GM12878 (cell line): Measurements from ENCODE around the gene PELI2. TPM values are rescaled to one million over a fixed set of nuclear protein-coding genes. Genes with fewer than 3 reads are reported as not detected.

Source experiments
- ATAC-seq: fragments of 200-7000 bp; cut with Tn5 transposase; 3 replicates; pipeline ENCODE4 v1.9.1; 2020; ENCODE audit warnings: mild to moderate bottlenecking, moderate library complexity
- BruUV-seq: library from RNA; stranded (reverse); fragments of 400-500 nt; replicated peaks from 2 replicates; lab custom pipeline; 2021; lab: Mats Ljungman, UMichigan
- CTCF ChIA-PET: fragments of 300-600 bp; sonication (Branson Sonifier 250); formaldehyde crosslinking; extraction: SDS; loops from one replicate; lab custom pipeline; 2021; ENCODE audit warnings: inconsistent platforms; lab: Yijun Ruan, JAX
- POLR2A ChIA-PET: fragments of 350-600 bp; formaldehyde crosslinking; extraction: SDS; loops from one replicate; lab custom pipeline; 2021; ENCODE audit warnings: inconsistent platforms; lab: Charles Lee
- RAD21 ChIA-PET: fragments of 300-600 bp; sonication (Branson Sonifier 250); formaldehyde crosslinking; loops from one replicate; lab custom pipeline; 2023; ENCODE audit warnings: antibody characterized with exemption; ENCODE audit not compliant: unreplicated experiment; lab: Charles Lee
- SMC1A ChIA-PET: fragments of 300-600 bp; sonication (Branson Sonifier 250); formaldehyde crosslinking; loops from one replicate; lab custom pipeline; 2023; ENCODE audit not compliant: unreplicated experiment, uncharacterized antibody; lab: Charles Lee
- DNase-seq: peaks from one replicate; pipeline ENCODE4 v3.0.0-alpha.2; 2011; ENCODE audit warnings: low read depth, low spot score
- FAIRE-seq: peaks from 3 replicates; lab custom pipeline; 2011; peaks lifted over from hg19 to GRCh38; lab: Jason Lieb, UNC
- H2AFZ ChIP-seq: 2 replicates; pipeline ENCODE4 v1.6.0; 2011; ENCODE audit warnings: low read depth, low read length, control low read depth; ENCODE audit not compliant: control insufficient read depth
- H3K27ac ChIP-seq: 2 replicates; pipeline ENCODE4 v1.5.1; 2011; ENCODE audit warnings: control low read depth; ENCODE audit not compliant: control insufficient read depth, insufficient read depth
- H3K27me3 ChIP-seq, 2 experiments: replicated peaks in 1 of 2; 2 replicates each; pipeline versions ENCODE4 v1.6.0 to v1.6.1; 2011; ENCODE audit warnings: low read length in 1 of 2; ENCODE audit not compliant: control insufficient read depth in 2 of 2, insufficient read depth in 2 of 2
- H3K36me3 ChIP-seq, 2 experiments: 2 replicates each; pipeline ENCODE4 v1.5.1; 2011; ENCODE audit warnings: low read length in 1 of 2; ENCODE audit not compliant: control insufficient read depth in 2 of 2, insufficient read depth in 2 of 2
- H3K4me1 ChIP-seq: 2 replicates; pipeline ENCODE4 v1.6.1; 2011; ENCODE audit warnings: mild to moderate bottlenecking, low read length, moderate library complexity, mixed read lengths; ENCODE audit not compliant: control insufficient read depth, insufficient read depth
- H3K4me2 ChIP-seq: 2 replicates; pipeline ENCODE4 v1.6.0; 2011; ENCODE audit warnings: control low read depth; ENCODE audit not compliant: control insufficient read depth, insufficient read depth
- H3K4me3 ChIP-seq: fragments of 200-600 bp; sonication (generic); 2 replicates; pipeline ENCODE4 v1.5.1; 2016
- H3K79me2 ChIP-seq: 2 replicates; pipeline ENCODE4 v1.6.0; 2011; ENCODE audit warnings: low read length; ENCODE audit not compliant: control insufficient read depth, insufficient read depth
- H3K9ac ChIP-seq: 2 replicates; pipeline ENCODE4 v1.8.0; 2011; ENCODE audit warnings: low read length, control low read depth, mixed read lengths; ENCODE audit not compliant: control insufficient read depth, insufficient read depth
- H3K9me3 ChIP-seq: replicated peaks from 3 replicates; pipeline ENCODE4 v1.5.1; 2011; ENCODE audit warnings: mild to moderate bottlenecking, low read length; ENCODE audit not compliant: control insufficient read depth, insufficient read depth
- H4K20me1 ChIP-seq: 2 replicates; pipeline ENCODE4 v1.6.0; 2011; ENCODE audit not compliant: control insufficient read depth, insufficient read depth
- EED ChIP-seq: sonication (generic); IDR thresholded peaks from 2 replicates; pipeline ENCODE4 v1.6.1; 2016; ENCODE audit warnings: antibody characterized with exemption, low read depth
- FOS ChIP-seq: IDR thresholded peaks from 3 replicates; pipeline ENCODE4 v1.6.1; 2011; ENCODE audit warnings: borderline replicate concordance; ENCODE audit not compliant: insufficient read length; ENCODE audit errors: extremely low read depth
- FOXM1 ChIP-seq: IDR thresholded peaks from 2 replicates; pipeline ENCODE4 v1.6.1; 2012; ENCODE audit warnings: low read depth, mild to moderate bottlenecking, inconsistent platforms, low read length, moderate library complexity
- JUNB ChIP-seq: IDR thresholded peaks from 2 replicates; pipeline ENCODE4 v1.6.1; 2016; ENCODE audit warnings: antibody characterized with exemption, mild to moderate bottlenecking
- KLF5 ChIP-seq: fragments of 450-650 bp; IDR thresholded peaks from 2 replicates; pipeline ENCODE4 v1.6.1; 2014; ENCODE audit warnings: mild to moderate bottlenecking; ENCODE audit not compliant: partially characterized antibody
- LARP7 ChIP-seq: fragments of 450-650 bp; IDR thresholded peaks from 2 replicates; pipeline ENCODE4 v1.6.1; 2017; ENCODE audit warnings: mild to moderate bottlenecking
- MAX ChIP-seq: IDR thresholded peaks from 2 replicates; pipeline ENCODE4 v1.6.1; 2012; ENCODE audit warnings: low read depth, low read length, improper control_type of control experiment
- NFYA ChIP-seq: IDR thresholded peaks from 2 replicates; pipeline ENCODE4 v1.6.1; 2011; ENCODE audit warnings: low read depth, mild to moderate bottlenecking, low read length, improper control_type of control experiment, borderline replicate concordance
- NR2C1 ChIP-seq: fragments of 450-650 bp; IDR thresholded peaks from 2 replicates; pipeline ENCODE4 v1.6.1; 2017; ENCODE audit warnings: antibody characterized with exemption, mild to moderate bottlenecking, moderate library complexity
- RBBP5 ChIP-seq: fragments of 200-600 bp; sonication (generic); conservative IDR thresholded peaks from 2 replicates; pipeline ENCODE4 v1.6.1; 2016
- SMAD1 ChIP-seq: fragments of 450-650 bp; IDR thresholded peaks from 2 replicates; pipeline ENCODE4 v1.6.1; 2018; ENCODE audit warnings: mild to moderate bottlenecking, low read depth; ENCODE audit not compliant: partially characterized antibody
- SPI1 ChIP-seq: IDR thresholded peaks from 2 replicates; pipeline ENCODE4 v1.6.1; 2011; ENCODE audit warnings: low read depth, mild to moderate bottlenecking, low read length, moderate library complexity, borderline replicate concordance; ENCODE audit not compliant: insufficient read depth
- SREBF1 ChIP-seq: IDR thresholded peaks from 2 replicates; pipeline ENCODE4 v1.6.1; 2012; ENCODE audit warnings: mild to moderate bottlenecking, low read length
- TCF3 ChIP-seq: IDR thresholded peaks from 2 replicates; pipeline ENCODE4 v1.6.1; 2012; ENCODE audit warnings: low read depth, mild to moderate bottlenecking, low read length, borderline replicate concordance; ENCODE audit not compliant: insufficient read depth
- YBX1 ChIP-seq: fragments of 450-650 bp; IDR thresholded peaks from 2 replicates; pipeline ENCODE4 v1.6.1; 2016; ENCODE audit warnings: antibody characterized with exemption
- WGBS: methylation state at CpG from one replicate; pipeline ENCODE4 v1.1.6; 2016; ENCODE audit warnings: low lambda C conversion rate; ENCODE audit not compliant: insufficient replicate concordance, insufficient coverage; ENCODE audit errors: missing lambda C conversion rate; 5-methylcytosine and 5-hydroxymethylcytosine counted together
- in situ Hi-C: fragments of 300-500 bp; cut with MboI; formaldehyde crosslinking; loops from 9 replicates; pipeline ENCODE4 v1.14.3; 2018; ENCODE audit warnings: mixed read lengths
- intact Hi-C: fragments of 100-400 bp; cut with micrococcal nuclease; formaldehyde crosslinking; loops from one replicate; pipeline ENCODE4 v1.14.2; 2022; ENCODE audit not compliant: unreplicated experiment
- polyA plus RNA-seq, 11 experiments: library from polyadenylated mRNA; depleted of rRNA in 4 of 11; unstranded in 6 of 11; stranded (reverse) in 5 of 11; fragments of >200 nt; fragmentation: Nextera tagmentation in 4 of 11; fragmentation: Illumina TruSeq in 1 of 11; extraction: Ambion mirVana in 4 of 11; extraction: Trizol in 1 of 11; gene quantifications; 1 replicate in 1 of 11; 2 replicates in 10 of 11; pipeline versions ENCODE4 v1.2.1 to v1.2.3, GENCODE V29; 2011 to 2016; ENCODE audit warnings: inconsistent platforms in 2 of 11, missing spikeins in 2 of 11, low read depth in 1 of 11
- total RNA-seq, 4 experiments: library from RNA; depleted of rRNA in 3 of 4; stranded (reverse); fragments of >200 nt in 3 of 4; fragmentation: Illumina TruSeq in 1 of 4; extraction: Trizol in 1 of 4; gene quantifications; 2 replicates each; pipeline versions ENCODE4 v1.2.1 to v1.2.3, GENCODE V29; 2013 to 2021
- TF ChIP-seq, protein P1 (sequence below): fragments of 450-650 bp; IDR thresholded peaks from 2 replicates; pipeline ENCODE4 v1.6.1; 2017; ENCODE audit warnings: mild to moderate bottlenecking, moderate library complexity

PELI2 gene
- total and polyA plus RNA-seq, 10 of the 15 experiments (the other 5 are each of a cell fraction or from before 2014, with no cell fraction given): under 0.01 to 0.10 (median 0.01) TPM; not detected in 3

- in situ Hi-C loops (no loop called here), intact Hi-C loops (no loop called here)
- H3K27me3 ChIP-seq: no peaks in the 10 kb centered on the region
- SMC1A ChIA-PET: no interaction called here
- POLR2A ChIA-PET: no interaction called here
- WGBS: 36% methylated on average over 5 of the region's 5 CpGs
- H3K4me1 ChIP-seq: no peaks in the 10 kb centered on the region
- no peaks in the 10 kb centered on the region for H3K79me2 ChIP-seq
- no peaks in the 10 kb centered on the region for H3K9me3 ChIP-seq
- FAIRE-seq: no peak
- H3K27ac ChIP-seq: no peak overlapping the region
- H3K36me3 ChIP-seq: no peaks in the 10 kb centered on the region
- ATAC-seq: no peak
- BruUV-seq: no TSS peak
- H3K9ac ChIP-seq: no peak overlapping the region
- TF ChIP-seq NFYA (no peak), JUNB (no peak), RBBP5 (no peak), TCF3 (no peak), FOXM1 (no peak), FOS (no peak), KLF5 (no peak), SREBF1 (no peak), YBX1 (no peak), SMAD1 (no peak), LARP7 (no peak), MAX (no peak), NR2C1 (no peak), EED (no peak), SPI1 (no peak)
- TF ChIP-seq, protein P1, sequence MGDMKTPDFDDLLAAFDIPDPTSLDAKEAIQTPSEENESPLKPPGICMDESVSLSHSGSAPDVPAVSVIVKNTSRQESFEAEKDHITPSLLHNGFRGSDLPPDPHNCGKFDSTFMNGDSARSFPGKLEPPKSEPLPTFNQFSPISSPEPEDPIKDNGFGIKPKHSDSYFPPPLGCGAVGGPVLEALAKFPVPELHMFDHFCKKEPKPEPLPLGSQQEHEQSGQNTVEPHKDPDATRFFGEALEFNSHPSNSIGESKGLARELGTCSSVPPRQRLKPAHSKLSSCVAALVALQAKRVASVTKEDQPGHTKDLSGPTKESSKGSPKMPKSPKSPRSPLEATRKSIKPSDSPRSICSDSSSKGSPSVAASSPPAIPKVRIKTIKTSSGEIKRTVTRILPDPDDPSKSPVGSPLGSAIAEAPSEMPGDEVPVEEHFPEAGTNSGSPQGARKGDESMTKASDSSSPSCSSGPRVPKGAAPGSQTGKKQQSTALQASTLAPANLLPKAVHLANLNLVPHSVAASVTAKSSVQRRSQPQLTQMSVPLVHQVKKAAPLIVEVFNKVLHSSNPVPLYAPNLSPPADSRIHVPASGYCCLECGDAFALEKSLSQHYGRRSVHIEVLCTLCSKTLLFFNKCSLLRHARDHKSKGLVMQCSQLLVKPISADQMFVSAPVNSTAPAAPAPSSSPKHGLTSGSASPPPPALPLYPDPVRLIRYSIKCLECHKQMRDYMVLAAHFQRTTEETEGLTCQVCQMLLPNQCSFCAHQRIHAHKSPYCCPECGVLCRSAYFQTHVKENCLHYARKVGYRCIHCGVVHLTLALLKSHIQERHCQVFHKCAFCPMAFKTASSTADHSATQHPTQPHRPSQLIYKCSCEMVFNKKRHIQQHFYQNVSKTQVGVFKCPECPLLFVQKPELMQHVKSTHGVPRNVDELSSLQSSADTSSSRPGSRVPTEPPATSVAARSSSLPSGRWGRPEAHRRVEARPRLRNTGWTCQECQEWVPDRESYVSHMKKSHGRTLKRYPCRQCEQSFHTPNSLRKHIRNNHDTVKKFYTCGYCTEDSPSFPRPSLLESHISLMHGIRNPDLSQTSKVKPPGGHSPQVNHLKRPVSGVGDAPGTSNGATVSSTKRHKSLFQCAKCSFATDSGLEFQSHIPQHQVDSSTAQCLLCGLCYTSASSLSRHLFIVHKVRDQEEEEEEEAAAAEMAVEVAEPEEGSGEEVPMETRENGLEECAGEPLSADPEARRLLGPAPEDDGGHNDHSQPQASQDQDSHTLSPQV: no peak
- no peak overlapping the region for H3K4me3 ChIP-seq
- no peak overlapping the region for H3K4me2 ChIP-seq
- H2AFZ ChIP-seq: no peak overlapping the region
- CTCF ChIA-PET: no interaction called here
- DNase-seq: no peak
- RAD21 ChIA-PET: no interaction called here
- no peaks in the 10 kb centered on the region for H4K20me1 ChIP-seq
Observed at GRCh38 chr14:56271970-56272369, 153.8 kb downstream of the PELI2 start.
